Trophoblast cell (in vitro differentiated cells and primary cell): ENCODE data around the gene ITPRIPL1.

ENCODE experiments used
- DNase-seq, 2 donors: peaks; one replicate each; pipeline ENCODE4 v3.0.0-alpha.2; 2016
- H2AFZ ChIP-seq: 2 replicates; pipeline ENCODE4 v1.6.1; 2013; ENCODE audit warnings: low read length, moderate library complexity, mild to moderate bottlenecking; ENCODE audit not compliant: insufficient read depth, poor library complexity
- H2AK5ac ChIP-seq: 2 replicates; pipeline ENCODE4 v1.6.1; 2013; ENCODE audit warnings: mild to moderate bottlenecking, low read length
- H2BK120ac ChIP-seq: 2 replicates; pipeline ENCODE4 v1.6.1; 2013; ENCODE audit warnings: low read length, mild to moderate bottlenecking, moderate library complexity; ENCODE audit not compliant: insufficient read depth, poor library complexity
- H2BK12ac ChIP-seq: 2 replicates; pipeline ENCODE4 v1.6.1; 2013; ENCODE audit warnings: mild to moderate bottlenecking, low read length, moderate library complexity
- H2BK5ac ChIP-seq: 2 replicates; pipeline ENCODE4 v1.6.1; 2013; ENCODE audit warnings: low read length, low read depth, moderate library complexity, mild to moderate bottlenecking; ENCODE audit not compliant: poor library complexity
- H3K14ac ChIP-seq: 2 replicates; pipeline ENCODE4 v1.6.1; 2013; ENCODE audit warnings: mild to moderate bottlenecking, low read length
- H3K18ac ChIP-seq: 2 replicates; pipeline ENCODE4 v1.6.1; 2013; ENCODE audit warnings: mild to moderate bottlenecking, low read length
- H3K23ac ChIP-seq: 2 replicates; pipeline ENCODE4 v1.6.1; 2013; ENCODE audit warnings: low read length
- H3K27ac ChIP-seq: 2 replicates; pipeline ENCODE4 v1.5.1; 2013; ENCODE audit warnings: low read depth, mild to moderate bottlenecking, inconsistent platforms, low read length, moderate library complexity
- H3K27me3 ChIP-seq: 2 replicates; pipeline ENCODE4 v1.6.1; 2013; ENCODE audit warnings: inconsistent platforms, mild to moderate bottlenecking, low read length, moderate library complexity; ENCODE audit not compliant: insufficient read depth
- H3K36me3 ChIP-seq, 2 experiments: 1 replicate in 1 of 2; 2 replicates in 1 of 2; pipeline ENCODE4 v1.6.1; 2013; ENCODE audit warnings: low read length in 2 of 2, mild to moderate bottlenecking in 2 of 2, moderate library complexity in 1 of 2; ENCODE audit not compliant: insufficient read depth in 2 of 2, control insufficient read depth in 1 of 2
- H3K4ac ChIP-seq: 2 replicates; pipeline ENCODE4 v1.6.1; 2013; ENCODE audit warnings: low read depth, mild to moderate bottlenecking, low read length, moderate library complexity
- H3K4me1 ChIP-seq, 2 experiments: 1 replicate in 1 of 2; 2 replicates in 1 of 2; pipeline ENCODE4 v1.6.1; 2013; ENCODE audit warnings: low read length in 2 of 2, mild to moderate bottlenecking in 2 of 2, moderate library complexity in 1 of 2; ENCODE audit not compliant: insufficient read depth in 2 of 2, control insufficient read depth in 1 of 2
- H3K4me2 ChIP-seq: 2 replicates; pipeline ENCODE4 v1.6.1; 2013; ENCODE audit warnings: inconsistent platforms, mild to moderate bottlenecking, low read length, moderate library complexity
- H3K4me3 ChIP-seq: 2 replicates; pipeline ENCODE4 v1.5.1; 2013; ENCODE audit warnings: mild to moderate bottlenecking, low read depth, low read length, inconsistent platforms
- H3K79me1 ChIP-seq: one replicate; pipeline ENCODE4 v1.6.1; 2013; ENCODE audit warnings: low read length
- H3K79me2 ChIP-seq: 2 replicates; pipeline ENCODE4 v1.6.1; 2013; ENCODE audit warnings: low read length, mild to moderate bottlenecking; ENCODE audit not compliant: control insufficient read depth, insufficient read depth, poor library complexity
- H3K9ac ChIP-seq: 2 replicates; pipeline ENCODE4 v1.6.1; 2013; ENCODE audit warnings: mild to moderate bottlenecking, low read length
- H3K9me3 ChIP-seq: 2 replicates; pipeline ENCODE4 v1.6.1; 2013; ENCODE audit warnings: low read depth, mild to moderate bottlenecking, control low read depth, inconsistent platforms, low read length; ENCODE audit not compliant: insufficient read depth
- H4K12ac ChIP-seq: 2 replicates; pipeline ENCODE4 v1.6.1; 2013; ENCODE audit warnings: low read depth, mild to moderate bottlenecking, low read length, moderate library complexity
- H4K8ac ChIP-seq: 2 replicates; pipeline ENCODE4 v1.6.1; 2013; ENCODE audit warnings: low read depth, mild to moderate bottlenecking, low read length, moderate library complexity
- H4K91ac ChIP-seq: one replicate; pipeline ENCODE4 v1.6.1; 2013; ENCODE audit warnings: low read depth, mild to moderate bottlenecking, low read length, moderate library complexity
- WGBS: extraction: QIAGEN DNeasy Blood & Tissue Kit; methylation state at CpG from one replicate; pipeline ENCODE4 v1.1.7; 2013; ENCODE audit warnings: missing lambda C conversion rate; ENCODE audit not compliant: insufficient read length, insufficient coverage; ENCODE audit errors: extremely low coverage; 5-methylcytosine and 5-hydroxymethylcytosine counted together

The ITPRIPL1 gene

DNA sequence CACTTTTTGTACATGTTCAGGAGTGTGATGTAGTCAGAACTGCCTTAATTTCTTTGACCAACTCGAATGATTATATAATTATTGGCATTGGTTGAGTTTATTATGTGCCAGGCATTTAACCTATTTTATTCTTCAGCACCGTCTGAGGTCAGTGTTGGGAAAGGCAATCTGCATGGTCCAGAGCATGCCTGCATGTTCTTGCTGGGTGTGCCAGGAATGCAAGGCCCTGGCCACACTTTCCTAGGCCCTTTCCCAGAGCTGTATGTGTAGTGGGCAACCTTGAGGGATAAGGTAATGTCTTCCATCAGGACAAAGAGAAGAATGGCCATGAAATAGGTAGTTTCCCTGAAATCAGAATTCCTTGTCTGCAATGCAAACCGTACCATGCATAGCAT, 10.1 kb upstream of the ITPRIPL1 start:
- Histone ChIP-seq H3K4me3 (no peak overlapping the region), H2BK12ac (no peak overlapping the region), H3K27ac (no peak overlapping the region), H3K79me2 (no peaks in the 10 kb centered on the region), H3K23ac (no peak overlapping the region), H4K8ac (no peak overlapping the region), H3K4me1 (peaks cover 0 to 3% of the 10 kb centered on the region in 2 experiments), H2BK5ac (no peak overlapping the region), H3K27me3 (peaks cover 6% of the 10 kb centered on the region), H3K79me1 (no peaks in the 10 kb centered on the region), H2BK120ac (no peak overlapping the region), H3K14ac (no peak overlapping the region), H2AFZ (no peak overlapping the region), H3K4me2 (no peak overlapping the region), H2AK5ac (no peak overlapping the region), H3K9ac (no peak overlapping the region), H3K9me3 (peaks cover 2% of the 10 kb centered on the region), H4K91ac (no peak overlapping the region), H3K18ac (no peak overlapping the region), H3K4ac (no peak overlapping the region), H3K36me3 (no peaks in the 10 kb centered on the region), H4K12ac (no peak overlapping the region)
- no peak for DNase-seq
- WGBS, result no CpG with 5 or more reads among the region's 3 CpGs

DNA sequence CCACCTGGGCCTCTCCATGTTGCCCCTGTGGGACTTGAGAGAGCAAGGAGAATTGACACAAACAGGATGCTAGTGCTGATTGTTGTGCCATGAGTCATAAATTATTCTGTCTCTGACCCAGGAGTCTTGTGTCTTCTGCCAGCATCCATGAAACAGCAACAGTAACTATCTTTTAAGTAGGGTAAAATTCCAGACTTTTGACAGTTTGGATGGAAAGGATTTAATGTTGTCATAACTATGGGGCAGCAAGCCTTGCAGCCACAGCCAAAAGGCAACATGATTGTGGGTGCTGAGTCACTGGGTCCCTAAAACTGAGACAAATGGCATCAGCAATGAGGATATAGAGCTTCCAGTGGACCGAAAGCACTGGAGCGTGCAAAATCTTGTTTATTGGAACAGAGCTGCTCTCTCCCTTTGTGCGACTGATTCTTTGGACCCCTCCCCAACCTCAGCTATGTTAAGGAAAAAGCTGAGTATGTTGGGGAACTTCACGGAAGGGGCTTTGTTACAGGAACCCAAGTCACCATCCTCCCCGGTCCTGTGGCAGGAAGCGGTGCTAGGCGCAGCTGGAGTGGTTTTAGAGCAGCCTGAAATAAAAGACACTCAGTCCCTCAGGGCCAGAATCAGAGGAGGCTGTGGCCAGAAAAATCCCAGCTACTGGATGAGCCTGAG, 9.6 kb upstream of the ITPRIPL1 start:
- Histone ChIP-seq H3K79me1 (no peaks in the 10 kb centered on the region), H3K18ac (no peak overlapping the region), H3K4me2 (no peak overlapping the region), H2BK12ac (no peak overlapping the region), H2BK120ac (no peak overlapping the region), H2AK5ac (no peak overlapping the region), H4K8ac (no peak overlapping the region), H3K79me2 (no peaks in the 10 kb centered on the region), H3K4me1 (peaks cover 0 to 3% of the 10 kb centered on the region in 2 experiments), H3K36me3 (no peaks in the 10 kb centered on the region), H3K9ac (no peak overlapping the region), H3K4ac (no peak overlapping the region), H3K23ac (no peak overlapping the region), H3K4me3 (no peak overlapping the region), H3K27me3 (peaks cover 6% of the 10 kb centered on the region), H4K91ac (no peak overlapping the region), H3K9me3 (peaks cover 2% of the 10 kb centered on the region), H4K12ac (no peak overlapping the region), H3K27ac (no peak overlapping the region), H3K14ac (no peak overlapping the region), H2AFZ (no peak overlapping the region), H2BK5ac (no peak overlapping the region)
- DNase-seq, result peak in 1 of 2 donors; percentile 31
- no CpG with 5 or more reads among the region's 7 CpGs for WGBS

DNA sequence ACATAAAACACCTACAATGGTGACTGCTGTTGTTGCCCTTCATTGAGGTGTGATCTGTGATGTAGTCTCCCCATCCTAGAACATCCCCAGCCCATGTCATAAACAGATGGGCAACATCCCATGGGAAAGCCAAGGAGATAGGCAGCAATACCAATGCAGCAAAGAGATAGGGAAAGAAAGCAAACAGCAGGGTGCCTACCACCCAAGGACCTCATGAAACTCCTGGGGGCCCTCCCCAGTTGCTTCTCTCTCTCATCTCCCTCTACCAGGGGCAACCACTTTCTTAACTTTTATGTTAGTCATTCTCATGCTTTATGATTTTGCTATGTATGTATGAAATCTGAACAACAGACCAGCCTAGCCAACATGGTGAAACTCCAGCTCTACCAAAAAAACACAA, 8.1 kb upstream of the ITPRIPL1 start:
- peaks cover 7 to 11% of the 10 kb centered on the region in 2 experiments for H3K4me1 ChIP-seq
- no peak overlapping the region for H2BK12ac ChIP-seq
- H4K12ac ChIP-seq, result no peak overlapping the region
- no peak overlapping the region for H4K91ac ChIP-seq
- no peak overlapping the region for H3K4ac ChIP-seq
- H3K18ac ChIP-seq, result no peak overlapping the region
- H3K9ac ChIP-seq, result no peak overlapping the region
- no peak overlapping the region for H2BK5ac ChIP-seq
- no peak overlapping the region for H2AFZ ChIP-seq
- no peak overlapping the region for H2AK5ac ChIP-seq
- no peak overlapping the region for H3K4me3 ChIP-seq
- no peaks in the 10 kb centered on the region for H3K79me2 ChIP-seq
- H3K36me3 ChIP-seq, result no peaks in the 10 kb centered on the region
- H4K8ac ChIP-seq, result no peak overlapping the region
- H2BK120ac ChIP-seq, result no peak overlapping the region
- no peaks in the 10 kb centered on the region for H3K79me1 ChIP-seq
- DNase-seq, result no peak
- H3K27ac ChIP-seq, result no peak overlapping the region
- H3K23ac ChIP-seq, result no peak overlapping the region
- H3K27me3 ChIP-seq, result peaks cover 20% of the 10 kb centered on the region
- peaks cover 2% of the 10 kb centered on the region for H3K9me3 ChIP-seq
- H3K14ac ChIP-seq, result no peak overlapping the region
- H3K4me2 ChIP-seq, result no peak overlapping the region

- Histone ChIP-seq H3K18ac (no peak overlapping the region), H4K91ac (no peak overlapping the region), H3K4ac (no peak overlapping the region), H2BK120ac (no peak overlapping the region), H3K36me3 (no peaks in the 10 kb centered on the region), H3K79me2 (no peaks in the 10 kb centered on the region), H2BK12ac (no peak overlapping the region), H3K14ac (no peak overlapping the region), H3K27ac (no peak overlapping the region), H2AK5ac (no peak overlapping the region), H3K79me1 (no peaks in the 10 kb centered on the region), H3K4me1 (peaks cover 7 to 11% of the 10 kb centered on the region in 2 experiments), H3K4me3 (no peak overlapping the region), H4K8ac (no peak overlapping the region), H4K12ac (no peak overlapping the region), H2AFZ (no peak overlapping the region), H3K4me2 (no peak overlapping the region), H3K23ac (no peak overlapping the region), H3K9ac (no peak overlapping the region), H3K9me3 (peaks cover 2% of the 10 kb centered on the region), H3K27me3 (peaks cover 23% of the 10 kb centered on the region), H2BK5ac (no peak overlapping the region)
- no peak for DNase-seq
- WGBS, result no CpG with 5 or more reads among the region's 4 CpGs
Observed at GRCh38 chr2:96317584-96317997, 7.5 kb upstream of the ITPRIPL1 start.
